Measurements from ENCODE around the gene ALPP.
"Not testable (repeated sequence)": the region's sequence is repeated elsewhere in the genome, so short reads cannot be mapped to it uniquely, and the experiment has no call there.

ALPP gene

GRCh38 chr2:232364806-232365594 is 13.6 kb upstream of the ALPP start:
- DNase-seq = not testable (repeated sequence)

- no peak for DNase-seq
Observed at GRCh38 chr2:232365621-232366321, 12.8 kb upstream of the ALPP start.

DNA sequence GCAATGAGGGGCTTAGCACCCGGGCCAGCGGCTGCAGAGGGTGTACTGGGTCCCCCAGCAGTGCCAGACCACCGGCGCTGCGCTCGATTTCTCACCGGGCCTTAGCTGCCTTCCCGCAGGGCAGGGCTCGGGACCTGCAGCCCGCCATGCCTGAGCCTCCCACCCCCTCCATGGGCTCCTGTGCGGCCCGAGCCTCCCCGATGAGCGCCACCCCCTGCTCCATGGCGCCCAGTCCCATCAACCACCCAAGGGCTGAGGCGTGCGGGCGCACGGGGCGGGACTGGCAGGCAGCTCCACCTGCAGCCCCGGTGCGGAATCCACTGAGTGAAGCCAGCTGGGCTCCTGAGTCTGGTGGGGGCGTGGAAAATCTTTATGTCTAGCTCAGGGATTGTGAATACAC is 12.1 kb upstream of the ALPP start:
- DNase-seq = not testable (repeated sequence)

DNA sequence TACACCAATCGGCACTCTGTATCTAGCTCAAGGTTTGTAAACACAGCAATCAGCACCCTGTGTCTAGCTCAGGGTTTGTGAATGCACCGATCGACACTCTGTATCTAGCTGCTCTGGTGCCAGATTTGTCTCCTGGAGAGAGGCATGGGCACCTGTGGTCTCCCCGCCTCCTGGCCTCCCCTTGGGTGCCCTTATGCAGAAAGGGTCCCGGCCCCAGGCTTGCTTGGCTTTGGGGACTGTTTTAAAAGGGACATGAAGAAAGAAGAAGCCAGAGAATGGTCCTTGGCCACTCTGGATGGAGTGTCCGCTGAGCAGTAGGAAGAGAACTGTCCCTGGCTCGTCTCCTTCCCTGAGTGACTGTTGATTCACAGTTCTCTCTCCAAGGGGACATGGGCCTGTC is 11.5 kb upstream of the ALPP start:
- DNase-seq = no peak

- no peak for DNase-seq
Observed at GRCh38 chr2:232367591-232368233, 10.8 kb upstream of the ALPP start.

- no peak for DNase-seq
Observed at GRCh38 chr2:232368311-232368731, 10.2 kb upstream of the ALPP start.

- DNase-seq = no peak
Observed at GRCh38 chr2:232369126-232369951, 9.2 kb upstream of the ALPP start.

DNA sequence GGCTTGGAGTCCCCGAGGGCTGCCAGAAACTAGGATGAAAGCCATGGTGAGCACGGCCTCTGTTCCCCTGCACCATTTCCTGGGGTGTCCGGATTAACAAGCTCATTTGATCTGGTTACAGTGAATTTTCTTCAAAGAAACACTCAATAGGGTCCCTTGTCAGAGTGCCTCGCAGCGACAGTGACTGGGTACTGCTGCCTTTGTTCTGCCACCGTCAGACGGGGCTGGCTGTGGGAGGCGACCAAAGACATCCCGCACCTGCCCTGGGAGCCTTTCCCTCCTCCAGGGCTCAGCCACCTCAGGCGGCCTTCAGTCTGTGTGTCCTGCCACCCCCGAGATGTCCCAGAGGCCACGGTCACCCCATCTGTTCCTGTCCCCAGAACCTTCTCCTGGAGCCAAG is 8.5 kb upstream of the ALPP start:
- DNase-seq = not testable (repeated sequence)

- DNase-seq = no peak
Observed at GRCh38 chr2:232372231-232373208, 6.0 kb upstream of the ALPP start.

- DNase-seq = no peak
Observed at GRCh38 chr2:232374356-232374755, 4.2 kb upstream of the ALPP start.

GRCh38 chr2:232375164-232375563 is 3.4 kb upstream of the ALPP start:
- DNase-seq = no peak

DNA sequence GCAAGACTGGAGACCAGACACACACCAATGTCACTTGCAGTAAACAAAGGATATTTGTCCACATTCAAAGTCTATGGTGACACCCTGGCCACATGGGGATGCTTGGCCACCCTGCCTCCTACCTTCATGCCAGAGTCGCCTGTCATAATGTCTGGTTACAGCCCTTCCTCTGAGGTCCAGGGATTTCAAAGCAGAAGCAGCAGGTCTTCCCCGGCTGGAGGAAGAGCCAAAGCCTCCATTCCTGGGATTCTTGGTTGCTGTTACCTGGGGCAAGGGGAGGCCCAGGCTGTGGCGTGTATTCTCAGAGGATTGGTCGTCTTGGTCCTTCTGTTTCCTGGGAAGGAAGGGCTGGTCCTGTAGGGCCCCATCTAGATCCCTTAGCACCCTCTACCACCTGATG is 2.3 kb upstream of the ALPP start:
- DNase-seq = no peak

GRCh38 chr2:232376713-232377112 is 1.8 kb upstream of the ALPP start:
- no peak for DNase-seq

DNA sequence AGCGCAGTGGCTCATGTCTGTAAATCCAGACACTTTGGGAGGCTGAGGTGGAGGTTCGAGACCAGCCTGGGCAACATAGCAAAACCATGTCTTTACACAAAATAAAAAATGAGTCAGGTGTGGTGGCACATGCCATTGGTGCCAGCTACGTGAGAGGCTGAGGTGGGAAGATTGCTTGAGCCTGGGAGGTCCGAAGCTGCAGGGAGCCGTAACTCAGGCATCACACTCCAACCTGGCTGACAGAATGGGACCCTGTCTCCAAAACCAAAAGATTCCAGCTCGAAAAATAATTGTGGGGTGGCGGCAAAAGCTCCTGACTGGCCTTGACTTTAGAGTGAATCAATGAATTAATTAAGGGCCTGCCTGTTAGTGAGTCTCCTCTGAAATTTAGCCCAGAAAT is 1.2 kb upstream of the ALPP start:
- no peak for DNase-seq

DNA sequence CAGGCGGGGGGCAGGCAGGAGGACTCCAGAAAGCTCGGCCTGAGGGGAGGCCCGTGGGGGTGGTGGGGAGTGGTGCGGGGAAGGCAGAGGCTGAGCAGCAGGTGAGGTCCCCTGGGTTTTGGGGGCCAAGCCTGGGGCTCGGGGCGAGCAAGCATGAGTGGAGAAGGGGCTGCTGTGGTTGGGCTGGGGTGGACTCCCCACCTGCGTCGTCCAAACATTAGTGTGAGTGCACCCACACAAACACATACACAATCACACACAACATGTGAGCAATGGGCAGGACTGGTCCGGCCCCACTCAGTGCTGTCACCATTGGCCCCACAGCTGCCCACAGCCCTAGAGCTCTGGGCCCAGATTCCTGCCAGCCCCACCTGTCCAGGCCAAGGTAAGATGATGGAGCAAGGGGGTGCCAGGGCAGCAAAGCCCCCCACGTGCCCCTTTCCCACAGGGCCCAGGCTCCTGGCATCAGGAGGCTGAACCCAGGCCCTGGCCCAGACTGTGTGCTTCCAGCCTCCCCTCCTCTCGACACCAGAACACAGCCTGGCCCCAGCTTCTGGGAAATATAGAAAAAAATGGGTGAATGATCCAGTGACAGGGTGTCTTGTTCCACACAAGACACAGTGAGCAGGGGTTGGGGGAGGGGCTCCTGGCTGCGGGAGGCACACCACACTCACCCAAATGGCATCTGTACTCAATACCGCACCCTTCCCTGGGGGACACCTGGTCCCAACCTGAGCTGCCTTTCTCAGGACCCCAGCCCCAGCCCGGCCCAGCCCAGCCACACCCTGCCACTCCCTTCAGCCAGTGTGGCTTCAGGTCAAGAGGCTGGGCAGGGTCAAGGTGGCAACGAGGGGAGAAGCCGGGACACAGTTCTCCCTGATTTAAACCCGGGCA is 463 bp upstream of the ALPP start:
- no peak for DNase-seq

GRCh38 chr2:232379610-232380590 is 1.3 kb downstream of the ALPP start:
- not testable (repeated sequence) for DNase-seq

GRCh38 chr2:232381204-232382031 is 2.9 kb downstream of the ALPP start:
- DNase-seq = not testable (repeated sequence)

All from NCI-H2107 (cell line).